H1 (cell line): ENCODE data around the gene GJD3. TPM values are rescaled to one million over a fixed set of nuclear protein-coding genes. Genes with fewer than 3 reads are reported as not detected.

Source experiments
- CTCF ChIA-PET: fragments of 300-600 bp; sonication (Branson Sonifier 250); formaldehyde crosslinking; loops from one replicate; lab custom pipeline; 2021; ENCODE audit not compliant: partially characterized antibody; lab: Charles Lee
- POLR2A ChIA-PET: fragments of 300-600 bp; sonication (Branson Sonifier 250); formaldehyde crosslinking; loops from one replicate; lab custom pipeline; 2021; ENCODE audit warnings: inconsistent platforms; ENCODE audit not compliant: partially characterized antibody; lab: Charles Lee
- DNase-seq, 2 experiments: peaks; one replicate each; pipeline versions ENCODE4 v3.0.0 to v3.0.0-alpha.2; 2010 to 2022; ENCODE audit warnings: low spot score in 2 of 2, low read depth in 1 of 2, mixed read lengths in 1 of 2
- FAIRE-seq: peaks from 2 replicates; lab custom pipeline; 2011; peaks lifted over from hg19 to GRCh38; lab: Jason Lieb, UNC
- H2AFZ ChIP-seq: 2 replicates; pipeline ENCODE4 v1.8.1; 2012; ENCODE audit warnings: low read length, inconsistent platforms
- H2AK5ac ChIP-seq: 2 replicates; pipeline ENCODE4 v1.6.1; 2013; ENCODE audit warnings: low read depth, low read length
- H2BK120ac ChIP-seq: replicated peaks from 2 replicates; pipeline ENCODE3; 2013; ENCODE audit warnings: low read depth, low read length, inconsistent platforms
- H2BK12ac ChIP-seq: 2 replicates; pipeline ENCODE4 v1.6.1; 2013; ENCODE audit warnings: low read depth, low read length
- H2BK15ac ChIP-seq: 2 replicates; pipeline ENCODE4 v1.6.1; 2013; ENCODE audit warnings: low read length
- H2BK20ac ChIP-seq: 2 replicates; pipeline ENCODE4 v1.6.1; 2013; ENCODE audit warnings: low read length
- H2BK5ac ChIP-seq: 2 replicates; pipeline ENCODE4 v1.6.1; 2013; ENCODE audit warnings: low read depth, low read length
- H3K14ac ChIP-seq: 2 replicates; pipeline ENCODE4 v1.6.1; 2013; ENCODE audit warnings: inconsistent platforms; ENCODE audit not compliant: insufficient read length
- H3K18ac ChIP-seq: 2 replicates; pipeline ENCODE4 v1.6.1; 2013; ENCODE audit warnings: low read length; ENCODE audit errors: extremely low read depth
- H3K23ac ChIP-seq: 2 replicates; pipeline ENCODE4 v1.6.1; 2013; ENCODE audit warnings: inconsistent platforms; ENCODE audit not compliant: insufficient read length
- H3K23me2 ChIP-seq: 2 replicates; pipeline ENCODE4 v1.6.1; 2013; ENCODE audit warnings: low read depth, low read length
- H3K27ac ChIP-seq: 2 replicates; pipeline ENCODE4 v1.6.1; 2011; ENCODE audit warnings: low read depth, low read length, inconsistent platforms
- H3K27me3 ChIP-seq, 4 experiments: replicated peaks in 1 of 4; 1 replicate in 1 of 4; 2 replicates in 3 of 4; pipeline versions ENCODE4 v1.6.1 to v1.8.1; 2011 to 2013; ENCODE audit warnings: low read length in 3 of 4, mild to moderate bottlenecking in 3 of 4, inconsistent platforms in 2 of 4, mixed read lengths in 2 of 4, moderate library complexity in 1 of 4; ENCODE audit not compliant: control insufficient read depth in 3 of 4, insufficient read depth in 3 of 4; ENCODE audit errors: extremely low read depth in 1 of 4
- H3K36me3 ChIP-seq, 4 experiments: 2 replicates each; pipeline versions ENCODE4 v1.6.1 to v1.8.1; 2011 to 2013; ENCODE audit warnings: mild to moderate bottlenecking in 4 of 4, low read length in 3 of 4, moderate library complexity in 2 of 4, control low read depth in 1 of 4, inconsistent platforms in 1 of 4; ENCODE audit not compliant: insufficient read depth in 4 of 4, control insufficient read depth in 2 of 4
- H3K4ac ChIP-seq: replicated peaks from 2 replicates; pipeline ENCODE3; 2013; ENCODE audit warnings: low read length, low read depth, mixed read lengths, inconsistent platforms; ENCODE audit not compliant: insufficient read length
- H3K4me1 ChIP-seq, 4 experiments: replicated peaks in 1 of 4; 1 replicate in 1 of 4; 2 replicates in 3 of 4; pipeline versions ENCODE4 v1.6.1 to v1.8.1; 2011 to 2013; ENCODE audit warnings: low read length in 3 of 4, inconsistent platforms in 2 of 4, mixed read lengths in 1 of 4; ENCODE audit not compliant: insufficient read depth in 4 of 4, control insufficient read depth in 3 of 4
- H3K4me2 ChIP-seq, 2 experiments: 2 replicates each; pipeline versions ENCODE4 v1.6.1 to v1.8.1; 2011 to 2013; ENCODE audit warnings: low read depth in 2 of 2, low read length in 2 of 2, control low read depth in 1 of 2, inconsistent platforms in 1 of 2, mild to moderate bottlenecking in 1 of 2; ENCODE audit not compliant: insufficient read depth in 1 of 2
- H3K4me3 ChIP-seq, 4 experiments: fragments of 200-600, 300-600 bp in 1 of 4; sonication (generic), shearing (Covaris generic), sonication (Bioruptor Twin) in 1 of 4; 2 replicates each; pipeline versions ENCODE4 v1.5.1 to v1.8.1; 2011 to 2016; ENCODE audit warnings: low read length in 4 of 4, low read depth in 3 of 4, control low read depth in 2 of 4, inconsistent platforms in 2 of 4, mild to moderate bottlenecking in 2 of 4, mixed read lengths in 1 of 4, moderate library complexity in 1 of 4; ENCODE audit not compliant: insufficient read depth in 2 of 4; ENCODE audit errors: extremely low read depth in 1 of 4
- H3K56ac ChIP-seq: replicated peaks from 2 replicates; pipeline ENCODE3; 2013; ENCODE audit warnings: low read depth, mild to moderate bottlenecking, mixed read lengths, low read length, inconsistent platforms; ENCODE audit not compliant: insufficient read length
- H3K79me1 ChIP-seq: 2 replicates; pipeline ENCODE4 v1.6.1; 2013; ENCODE audit warnings: low read depth, low read length, control low read depth
- H3K79me2 ChIP-seq, 2 experiments: 2 replicates each; pipeline versions ENCODE4 v1.6.1 to v1.8.1; 2012 to 2013; ENCODE audit warnings: low read length in 2 of 2, mild to moderate bottlenecking in 2 of 2, inconsistent platforms in 1 of 2; ENCODE audit not compliant: insufficient read depth in 2 of 2, control insufficient read depth in 1 of 2
- H3K9ac ChIP-seq, 4 experiments: replicated peaks in 1 of 4; 1 replicate in 1 of 4; 2 replicates in 3 of 4; pipeline versions ENCODE4 v1.6.1 to v1.8.1; 2011 to 2013; ENCODE audit warnings: low read depth in 3 of 4, low read length in 3 of 4, control low read depth in 2 of 4, mild to moderate bottlenecking in 2 of 4, moderate library complexity in 2 of 4, inconsistent platforms in 1 of 4; ENCODE audit errors: extremely low read depth in 1 of 4
- H3K9me3 ChIP-seq, 2 experiments: 2 replicates each; pipeline versions ENCODE4 v1.6.1 to v1.8.1; 2012 to 2013; ENCODE audit warnings: mild to moderate bottlenecking in 2 of 2, moderate library complexity in 2 of 2, control low read depth in 1 of 2, inconsistent platforms in 1 of 2, low read depth in 1 of 2, low read length in 1 of 2, mixed read lengths in 1 of 2; ENCODE audit not compliant: insufficient read depth in 2 of 2
- H4K20me1 ChIP-seq, 2 experiments: replicated peaks in 1 of 2; 2 replicates each; pipeline versions ENCODE3 to v1.8.1; 2011 to 2013; ENCODE audit warnings: inconsistent platforms in 2 of 2, low read length in 2 of 2, mild to moderate bottlenecking in 1 of 2; ENCODE audit not compliant: insufficient read depth in 2 of 2, control insufficient read depth in 1 of 2
- H4K5ac ChIP-seq: 2 replicates; pipeline ENCODE4 v1.6.1; 2013; ENCODE audit warnings: low read length, low read depth, mixed read lengths, inconsistent platforms; ENCODE audit not compliant: insufficient read length
- H4K8ac ChIP-seq: 2 replicates; pipeline ENCODE4 v1.8.0; 2013; ENCODE audit warnings: mild to moderate bottlenecking, moderate library complexity, low read length, inconsistent platforms; ENCODE audit not compliant: insufficient read depth; ENCODE audit errors: extremely low read depth
- H4K91ac ChIP-seq: replicated peaks from 2 replicates; pipeline ENCODE3; 2013; ENCODE audit warnings: low read length, mixed read lengths, inconsistent platforms; ENCODE audit not compliant: insufficient read length
- BRCA1 ChIP-seq: IDR thresholded peaks from 2 replicates; pipeline ENCODE4 v1.6.1; 2012; ENCODE audit warnings: low read depth, low read length, improper control_type of control experiment
- CBX5 ChIP-seq: fragments of 300-800, 300-1000 bp; sonication (generic); IDR thresholded peaks from 2 replicates; pipeline ENCODE4 v1.7.1; 2016; ENCODE audit warnings: antibody characterized with exemption, low read length, low read depth
- CTBP2 ChIP-seq: IDR thresholded peaks from 2 replicates; pipeline ENCODE4 v1.7.0; 2011; ENCODE audit warnings: borderline replicate concordance, mild to moderate bottlenecking, moderate library complexity, mixed read lengths, low read length; ENCODE audit not compliant: insufficient read depth, insufficient read length
- EP300 ChIP-seq, 2 experiments: IDR thresholded peaks; 1 replicate in 1 of 2; 2 replicates in 1 of 2; pipeline ENCODE4 v1.6.1; 2011 to 2012; ENCODE audit warnings: low read depth in 2 of 2, low read length in 2 of 2, mild to moderate bottlenecking in 2 of 2, borderline replicate concordance in 1 of 2, inconsistent platforms in 1 of 2, moderate library complexity in 1 of 2
- NRF1 ChIP-seq: IDR thresholded peaks from 2 replicates; pipeline ENCODE4 v1.6.1; 2011; ENCODE audit warnings: mild to moderate bottlenecking, low read depth, low read length, improper control_type of control experiment
- WGBS, 2 experiments: shearing (Covaris generic) in 1 of 2; methylation state at CpG; one replicate each; pipeline versions ENCODE4 v1.1.6 to v1.1.7; 2013 to 2015; ENCODE audit warnings: low lambda C conversion rate in 2 of 2, mixed read lengths in 2 of 2, inconsistent platforms in 1 of 2, low coverage in 1 of 2, missing lambda C conversion rate in 1 of 2; ENCODE audit not compliant: insufficient replicate concordance in 2 of 2, insufficient coverage in 1 of 2, insufficient read length in 1 of 2; ENCODE audit errors: extremely low coverage in 1 of 2, missing lambda C conversion rate in 1 of 2; 5-methylcytosine and 5-hydroxymethylcytosine counted together
- polyA plus RNA-seq, 7 experiments: library from polyadenylated mRNA; depleted of rRNA in 3 of 7; stranded (reverse) in 5 of 7; unstranded in 2 of 7; fragments of >200 nt in 5 of 7; fragments of 200-250 nt in 2 of 7; gene quantifications; 1 replicate in 5 of 7; 2 replicates in 1 of 7; 4 replicates in 1 of 7; pipeline versions ENCODE4 v1.2.1 to v1.2.3, GENCODE V29; 2011 to 2013; ENCODE audit warnings: missing spikeins in 2 of 7, mixed read lengths in 2 of 7
- total RNA-seq: library from RNA; stranded (reverse); fragmentation: NEBNext Ultra II Directional; extraction: Animal tissue kit (Norgen Biotek cat#: 25700); gene quantifications from 2 replicates; pipeline ENCODE4 v1.2.1, GENCODE V29; 2021

The GJD3 gene
- total and polyA plus RNA-seq, 2 of the 8 experiments (the other 6 are each of a cell fraction or from before 2014, with no cell fraction given), result 0.53 to 1.9 TPM

- H3K4me1 ChIP-seq, result peaks cover 18 to 41% (median 36%) of the 10 kb centered on the region in 4 experiments
- H3K27me3 ChIP-seq, result peaks cover 22 to 81% (median 59%) of the 10 kb centered on the region in 4 experiments
- no peak overlapping the region for H3K56ac ChIP-seq
- H3K4me2 ChIP-seq, result peak overlapping the region; percentile 73 to 91
- DNase-seq (peak in 1 of 2 experiments; percentile 88), FAIRE-seq (no peak)
- no peaks in the 10 kb centered on the region for H3K36me3 ChIP-seq
- H2BK12ac ChIP-seq, result no peak overlapping the region
- no peak overlapping the region for H3K27ac ChIP-seq
- no peak overlapping the region for H3K23ac ChIP-seq
- H3K23me2 ChIP-seq, result peaks cover 26% of the 10 kb centered on the region; the same call in 1 of the 2 replicates
- POLR2A ChIA-PET, result interaction anchor here (1.2 to 27.8 kb wide), 3 partner anchors 11 to 39 kb away, joined by 3 to 570 read pairs (median 3); partner anchors contain the start of genes CDC6 and RARA
- no peak overlapping the region for H4K5ac ChIP-seq
- no peak overlapping the region for H2AFZ ChIP-seq
- H4K91ac ChIP-seq, result no peak overlapping the region
- 0 out of 7 replicates have a peak overlapping the region, but pooled peaks of 1 of the 4 experiments have one; percentile 6 for H3K9ac ChIP-seq
- H4K8ac ChIP-seq, result no peak overlapping the region
- no peak overlapping the region for H2BK20ac ChIP-seq
- H2BK5ac ChIP-seq, result no peak overlapping the region
- H2BK120ac ChIP-seq, result no peak overlapping the region
- H2BK15ac ChIP-seq, result no peak overlapping the region
- H4K20me1 ChIP-seq, result peaks cover 21 to 48% of the 10 kb centered on the region in 2 experiments
- peak overlapping the region; percentile 57 to 74 (median 62) for H3K4me3 ChIP-seq
- no peak overlapping the region for H3K4ac ChIP-seq
- H2AK5ac ChIP-seq, result no peak overlapping the region
- no peaks in the 10 kb centered on the region; the same call in 1 of the 2 replicates for H3K79me1 ChIP-seq
- CTCF ChIA-PET, result interaction anchor here (8.0 to 30.8 kb wide), 2 partner anchors 15 to 24 kb away, joined by 74 to 1198 read pairs; partner anchors contain the start of gene RARA
- H3K79me2 ChIP-seq, result no peaks in the 10 kb centered on the region; a peak in 1 of 4 replicates
- no peaks in the 10 kb centered on the region for H3K9me3 ChIP-seq
- peak overlapping the region; percentile 71 for H3K18ac ChIP-seq
- 0% methylated on average over 16 of the region's 55 CpGs; no CpG with 5 or more reads in 1 of the 2 experiments for WGBS, 2 experiments
- H3K14ac ChIP-seq, result no peak overlapping the region
- TF ChIP-seq EP300 (IDR thresholded peaks at IDR 0.05; ENCODE audit: borderline replicate concordance in 1 of 2, low read depth in 2 of 2, low read length in 2 of 2), result no peak
- no peak for TF ChIP-seq BRCA1
- TF ChIP-seq NRF1, result no peak
- no peak for TF ChIP-seq CTBP2
- no peak for TF ChIP-seq CBX5
Measured at GRCh38 chr17:40341808-40342503, 22.6 kb downstream of the GJD3 start.
